C4-2B (cell line): ENCODE results near the gene VPS13D.

Source experiments
- ZFX ChIP-seq: fragments of 450-650 bp; IDR thresholded peaks from 2 replicates; pipeline ENCODE4 v1.6.1; 2017
- TF ChIP-seq, protein P1 (sequence below): fragments of 450-650 bp; conservative IDR thresholded peaks from 2 replicates; pipeline ENCODE4 v1.5.1; 2017; ENCODE audit warnings: mild to moderate bottlenecking

DNA sequence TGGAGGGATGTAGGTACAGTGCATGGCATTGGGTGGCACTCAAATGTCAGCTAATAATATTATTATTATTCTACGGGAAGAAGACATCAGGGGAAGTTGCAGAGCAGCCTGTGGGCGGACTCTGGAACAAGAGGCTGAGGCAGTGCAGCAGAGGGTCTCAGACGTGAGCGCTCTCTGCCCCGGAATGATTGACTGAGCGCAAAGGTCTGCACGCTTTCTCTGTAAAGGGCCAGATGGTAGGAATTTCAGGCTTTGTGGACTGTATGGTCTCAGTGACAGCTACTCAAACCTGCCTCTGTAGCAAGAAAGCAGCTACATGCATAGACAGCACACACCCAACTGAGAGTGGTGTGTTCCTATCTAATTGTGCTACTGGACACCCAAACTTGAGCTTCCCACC lies 29.6 kb upstream of the VPS13D start:
- TF ChIP-seq, protein P1, sequence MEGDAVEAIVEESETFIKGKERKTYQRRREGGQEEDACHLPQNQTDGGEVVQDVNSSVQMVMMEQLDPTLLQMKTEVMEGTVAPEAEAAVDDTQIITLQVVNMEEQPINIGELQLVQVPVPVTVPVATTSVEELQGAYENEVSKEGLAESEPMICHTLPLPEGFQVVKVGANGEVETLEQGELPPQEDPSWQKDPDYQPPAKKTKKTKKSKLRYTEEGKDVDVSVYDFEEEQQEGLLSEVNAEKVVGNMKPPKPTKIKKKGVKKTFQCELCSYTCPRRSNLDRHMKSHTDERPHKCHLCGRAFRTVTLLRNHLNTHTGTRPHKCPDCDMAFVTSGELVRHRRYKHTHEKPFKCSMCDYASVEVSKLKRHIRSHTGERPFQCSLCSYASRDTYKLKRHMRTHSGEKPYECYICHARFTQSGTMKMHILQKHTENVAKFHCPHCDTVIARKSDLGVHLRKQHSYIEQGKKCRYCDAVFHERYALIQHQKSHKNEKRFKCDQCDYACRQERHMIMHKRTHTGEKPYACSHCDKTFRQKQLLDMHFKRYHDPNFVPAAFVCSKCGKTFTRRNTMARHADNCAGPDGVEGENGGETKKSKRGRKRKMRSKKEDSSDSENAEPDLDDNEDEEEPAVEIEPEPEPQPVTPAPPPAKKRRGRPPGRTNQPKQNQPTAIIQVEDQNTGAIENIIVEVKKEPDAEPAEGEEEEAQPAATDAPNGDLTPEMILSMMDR = no peak
- no peak for TF ChIP-seq ZFX
